Measurements from ENCODE around the gene PHF10.

Gene PHF10

DNA sequence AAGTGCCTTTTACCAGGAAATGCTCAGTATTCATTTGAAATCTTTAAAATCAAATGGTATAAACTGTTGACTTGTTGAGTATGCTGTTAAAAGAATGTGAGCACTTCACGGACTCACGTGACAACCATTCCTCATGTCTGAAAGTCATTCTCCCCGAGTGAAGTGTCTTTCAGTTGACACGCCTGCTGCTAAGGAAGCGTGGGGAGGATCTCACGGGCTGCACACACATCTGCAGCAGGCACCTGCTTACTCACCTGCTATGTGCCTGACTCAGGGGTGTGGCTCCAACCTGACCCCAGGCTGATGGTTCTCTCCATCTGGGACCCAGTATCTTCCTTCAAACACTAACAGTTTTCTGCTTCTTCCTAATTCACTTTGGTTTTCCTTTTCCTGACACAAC, 55.2 kb downstream of the PHF10 start:
- DNase-seq (ENCODE audit: extremely low spot score), result no peak
- TF ChIP-seq, protein P1, sequence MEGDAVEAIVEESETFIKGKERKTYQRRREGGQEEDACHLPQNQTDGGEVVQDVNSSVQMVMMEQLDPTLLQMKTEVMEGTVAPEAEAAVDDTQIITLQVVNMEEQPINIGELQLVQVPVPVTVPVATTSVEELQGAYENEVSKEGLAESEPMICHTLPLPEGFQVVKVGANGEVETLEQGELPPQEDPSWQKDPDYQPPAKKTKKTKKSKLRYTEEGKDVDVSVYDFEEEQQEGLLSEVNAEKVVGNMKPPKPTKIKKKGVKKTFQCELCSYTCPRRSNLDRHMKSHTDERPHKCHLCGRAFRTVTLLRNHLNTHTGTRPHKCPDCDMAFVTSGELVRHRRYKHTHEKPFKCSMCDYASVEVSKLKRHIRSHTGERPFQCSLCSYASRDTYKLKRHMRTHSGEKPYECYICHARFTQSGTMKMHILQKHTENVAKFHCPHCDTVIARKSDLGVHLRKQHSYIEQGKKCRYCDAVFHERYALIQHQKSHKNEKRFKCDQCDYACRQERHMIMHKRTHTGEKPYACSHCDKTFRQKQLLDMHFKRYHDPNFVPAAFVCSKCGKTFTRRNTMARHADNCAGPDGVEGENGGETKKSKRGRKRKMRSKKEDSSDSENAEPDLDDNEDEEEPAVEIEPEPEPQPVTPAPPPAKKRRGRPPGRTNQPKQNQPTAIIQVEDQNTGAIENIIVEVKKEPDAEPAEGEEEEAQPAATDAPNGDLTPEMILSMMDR (IDR thresholded peaks at IDR 0.05; ENCODE audit: control extremely low read depth, extremely low read depth, low read depth, missing control alignments), result no peak
- ChIA-PET POLR2A (no interaction called here), CTCF (interaction anchor here (1.3 kb wide), 1 partner anchor 9 kb away, joined by 4 read pairs; no protein-coding TSS in a partner anchor)

DNA sequence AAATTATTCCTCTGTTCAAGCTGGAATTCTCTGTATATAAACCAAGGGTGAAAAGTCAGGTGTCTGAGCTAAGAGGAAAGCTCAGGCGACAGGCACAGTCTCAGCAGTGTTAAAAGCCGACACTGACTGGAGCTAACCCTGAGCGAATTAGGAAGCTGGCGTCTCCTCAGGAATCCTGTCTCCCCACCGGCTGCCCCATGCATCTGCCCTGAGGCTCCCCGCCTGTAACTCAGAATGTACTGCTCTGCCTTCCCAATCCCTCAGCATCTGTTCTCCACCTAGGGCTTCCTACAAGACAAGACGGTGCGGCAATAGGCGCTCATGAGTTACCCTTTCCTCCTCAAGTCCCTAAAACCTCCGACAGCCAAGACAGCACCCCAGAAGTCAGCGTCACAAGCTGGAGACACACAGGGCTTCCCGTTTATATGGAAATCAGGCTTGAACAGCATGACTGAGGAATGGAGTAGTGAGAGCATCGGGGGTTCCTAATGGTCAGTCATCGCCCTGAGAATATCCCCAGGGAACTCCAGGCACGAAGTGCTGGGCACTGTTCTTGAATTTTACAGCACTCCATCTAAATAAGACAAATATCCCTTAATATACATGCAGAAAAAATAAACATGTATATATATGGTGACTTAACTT, 56.0 kb downstream of the PHF10 start:
- TF ChIP-seq, protein P1 (IDR thresholded peaks at IDR 0.05; ENCODE audit: control extremely low read depth, extremely low read depth, low read depth, missing control alignments), result no peak
- ChIA-PET CTCF (no interaction called here), POLR2A (interaction anchor here (0.7 kb wide), 1 partner anchor 14 kb away, joined by 3 read pairs; no protein-coding TSS in a partner anchor)
- DNase-seq (ENCODE audit: extremely low spot score), result no peak

DNA sequence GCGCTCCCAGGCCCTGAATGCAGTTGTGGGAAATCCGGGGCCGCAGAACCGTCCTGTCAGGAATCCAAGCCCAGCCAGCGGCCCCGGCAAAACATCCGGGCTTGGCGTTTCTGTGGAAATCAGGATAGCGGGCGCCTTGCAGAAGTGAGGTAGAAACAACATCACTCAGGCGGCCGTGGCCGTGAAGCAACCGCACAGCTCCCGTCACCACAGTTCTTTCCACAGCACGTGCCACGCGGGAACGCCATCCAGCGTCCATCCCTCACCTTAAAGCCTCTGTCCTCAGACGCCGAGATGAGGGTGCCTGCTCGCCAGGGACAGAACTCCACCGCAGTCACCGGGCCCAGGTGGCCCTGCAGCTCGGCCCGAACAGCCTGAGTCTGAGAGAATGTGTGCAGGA, 56.6 kb downstream of the PHF10 start:
- no peak for DNase-seq (ENCODE audit: extremely low spot score)
- CTCF ChIA-PET, result interaction anchor here (0.9 kb wide), 1 partner anchor 25 kb away, joined by 3 read pairs; no protein-coding TSS in a partner anchor
- POLR2A ChIA-PET, result interaction anchor here (0.7 kb wide), 1 partner anchor 13 kb away, joined by 3 read pairs; no protein-coding TSS in a partner anchor
- TF ChIP-seq, protein P1 (IDR thresholded peaks at IDR 0.05; ENCODE audit: control extremely low read depth, extremely low read depth, low read depth, missing control alignments), result no peak

DNA sequence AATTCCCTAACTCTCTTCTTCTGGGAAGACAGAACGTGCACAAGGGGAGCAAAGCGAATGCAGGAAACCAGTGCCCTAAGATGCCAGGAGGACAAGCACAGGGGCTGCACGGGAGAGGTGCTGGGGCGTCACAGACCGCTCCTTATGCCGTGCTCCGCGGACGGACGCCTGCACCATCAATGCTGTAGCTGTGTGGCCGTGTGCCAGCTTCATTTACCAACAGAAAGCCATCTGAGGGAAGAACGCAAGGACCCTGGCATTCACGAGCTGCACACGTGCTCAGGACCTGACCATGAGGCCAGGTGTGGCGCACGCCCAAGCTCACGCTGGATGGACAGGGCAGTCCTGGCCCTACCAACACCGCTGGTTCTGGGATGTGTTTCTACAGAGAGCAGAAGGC, 57.9 kb downstream of the PHF10 start:
- POLR2A ChIA-PET, result no interaction called here
- TF ChIP-seq, protein P1 (IDR thresholded peaks at IDR 0.05; ENCODE audit: control extremely low read depth, extremely low read depth, low read depth, missing control alignments), result no peak
- no peak for DNase-seq (ENCODE audit: extremely low spot score)
- CTCF ChIA-PET, result no interaction called here

DNA sequence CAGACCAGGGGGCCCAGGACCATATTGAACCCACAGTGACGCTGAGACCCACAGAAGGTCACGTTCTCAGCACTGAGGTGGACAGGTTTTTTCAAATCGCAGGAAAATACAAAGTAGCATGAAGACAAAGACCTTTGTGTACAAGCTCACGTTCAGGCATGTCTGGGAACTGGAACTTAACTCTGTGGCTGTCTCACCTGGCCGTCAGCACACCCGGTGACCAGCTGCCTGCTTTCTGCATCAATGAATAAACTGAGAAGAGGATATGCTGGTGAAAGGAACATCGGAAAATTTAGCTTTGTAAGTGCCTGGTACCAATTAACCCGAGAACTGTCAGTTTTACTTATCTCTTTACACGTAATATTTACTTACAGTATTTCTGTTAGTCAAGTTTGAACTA, 59.0 kb downstream of the PHF10 start:
- TF ChIP-seq, protein P1 (IDR thresholded peaks at IDR 0.05; ENCODE audit: control extremely low read depth, extremely low read depth, low read depth, missing control alignments), result no peak
- ChIA-PET POLR2A (no interaction called here), CTCF (no interaction called here)
- no peak for DNase-seq (ENCODE audit: extremely low spot score)

DNA sequence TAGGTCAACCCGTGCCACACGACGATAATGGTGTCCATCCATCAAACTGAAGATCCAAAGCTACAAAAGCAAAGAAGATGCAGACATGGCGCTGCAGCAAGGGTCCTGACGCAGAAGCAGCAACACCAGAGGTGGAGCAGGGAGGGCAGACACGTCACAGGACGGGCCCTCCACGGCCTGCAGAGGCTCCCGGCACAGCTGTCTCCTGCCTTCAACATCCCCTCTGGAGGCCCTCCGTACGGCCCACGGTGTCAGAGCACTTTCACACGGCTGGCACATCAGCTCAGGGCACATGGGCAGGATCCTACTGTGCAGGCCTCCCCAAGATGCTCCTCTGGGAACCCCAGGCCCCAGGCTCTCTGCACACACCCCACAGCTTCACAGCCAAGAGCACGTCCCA, 60.1 kb downstream of the PHF10 start:
- POLR2A ChIA-PET, result no interaction called here
- CTCF ChIA-PET, result no interaction called here
- TF ChIP-seq, protein P1 (IDR thresholded peaks at IDR 0.05; ENCODE audit: control extremely low read depth, extremely low read depth, low read depth, missing control alignments), result no peak
- no peak for DNase-seq (ENCODE audit: extremely low spot score)
